Uterus (tissue), 4 donors: ENCODE data around the gene KCNIP1. TPM values are rescaled to one million over a fixed set of nuclear protein-coding genes. Genes with fewer than 3 reads are reported as not detected.

Experiments used
- DNase-seq, 2 donors: peaks; one replicate each; pipeline ENCODE4 v3.0.0-alpha.2; 2019 to 2020
- H3K27ac ChIP-seq, 2 donors: fragments of 200-600 bp; sonication (generic); 1 replicate in 1 of 2; 2 replicates in 1 of 2; pipeline ENCODE4 v1.5.1; 2016 to 2018
- H3K27me3 ChIP-seq, 2 donors: fragments of 200-600 bp; sonication (generic); one replicate each; pipeline ENCODE4 v1.5.1; 2018 to 2019; ENCODE audit warnings: control low read depth in 1 of 2
- H3K36me3 ChIP-seq, 2 donors: fragments of 200-600 bp; sonication (generic); one replicate each; pipeline ENCODE4 v1.5.1; 2019; ENCODE audit warnings: control low read depth in 1 of 2
- H3K4me1 ChIP-seq, 2 donors: fragments of 200-600 bp; sonication (generic); one replicate each; pipeline ENCODE4 v1.5.1; 2018 to 2019; ENCODE audit warnings: control low read depth in 1 of 2
- H3K4me3 ChIP-seq, 2 donors: fragments of 200-600 bp; sonication (generic); 1 replicate in 1 of 2; 2 replicates in 1 of 2; pipeline ENCODE4 v1.5.1; 2018 to 2019; ENCODE audit warnings: mild to moderate bottlenecking in 1 of 2
- H3K9me3 ChIP-seq, 2 donors: fragments of 200-600 bp; sonication (generic); one replicate each; pipeline ENCODE4 v1.5.1; 2019; ENCODE audit warnings: control low read depth in 1 of 2
- POLR2A ChIP-seq, 2 donors: fragments of 450-650 bp; IDR thresholded peaks; one replicate each; pipeline ENCODE4 v1.6.1; 2016; ENCODE audit warnings: antibody characterized with exemption in 2 of 2, mild to moderate bottlenecking in 1 of 2, moderate library complexity in 1 of 2
- intact Hi-C: fragments of 100-400 bp; cut with DNase I; formaldehyde crosslinking; loops from one replicate; pipeline ENCODE4 v1.15.1; 2023; ENCODE audit warnings: low total_unique reads
- total RNA-seq, 4 donors: library from RNA; depleted of rRNA in 3 of 4; stranded (reverse); fragments of >200 nt in 3 of 4; gene quantifications; one replicate each; pipeline versions ENCODE4 v1.1.0 to v1.2.4, GENCODE V29; 2014 to 2023
- TF ChIP-seq, protein P1 (sequence below), 4 experiments: fragments of 200-600 bp in 2 of 4; fragments of 450-650 bp in 2 of 4; sonication (generic) in 2 of 4; IDR thresholded peaks; one replicate each; pipeline ENCODE4 v1.5.1; 2016 to 2019; ENCODE audit warnings: antibody characterized with exemption in 4 of 4, mild to moderate bottlenecking in 2 of 4, moderate library complexity in 1 of 4
- donor health status: DM: yes; HTN: yes; CAD: no.

The KCNIP1 gene
- total RNA-seq, 4 donors from 2014 or later: 1.3 to 7.0 (median 3.9) TPM

DNA sequence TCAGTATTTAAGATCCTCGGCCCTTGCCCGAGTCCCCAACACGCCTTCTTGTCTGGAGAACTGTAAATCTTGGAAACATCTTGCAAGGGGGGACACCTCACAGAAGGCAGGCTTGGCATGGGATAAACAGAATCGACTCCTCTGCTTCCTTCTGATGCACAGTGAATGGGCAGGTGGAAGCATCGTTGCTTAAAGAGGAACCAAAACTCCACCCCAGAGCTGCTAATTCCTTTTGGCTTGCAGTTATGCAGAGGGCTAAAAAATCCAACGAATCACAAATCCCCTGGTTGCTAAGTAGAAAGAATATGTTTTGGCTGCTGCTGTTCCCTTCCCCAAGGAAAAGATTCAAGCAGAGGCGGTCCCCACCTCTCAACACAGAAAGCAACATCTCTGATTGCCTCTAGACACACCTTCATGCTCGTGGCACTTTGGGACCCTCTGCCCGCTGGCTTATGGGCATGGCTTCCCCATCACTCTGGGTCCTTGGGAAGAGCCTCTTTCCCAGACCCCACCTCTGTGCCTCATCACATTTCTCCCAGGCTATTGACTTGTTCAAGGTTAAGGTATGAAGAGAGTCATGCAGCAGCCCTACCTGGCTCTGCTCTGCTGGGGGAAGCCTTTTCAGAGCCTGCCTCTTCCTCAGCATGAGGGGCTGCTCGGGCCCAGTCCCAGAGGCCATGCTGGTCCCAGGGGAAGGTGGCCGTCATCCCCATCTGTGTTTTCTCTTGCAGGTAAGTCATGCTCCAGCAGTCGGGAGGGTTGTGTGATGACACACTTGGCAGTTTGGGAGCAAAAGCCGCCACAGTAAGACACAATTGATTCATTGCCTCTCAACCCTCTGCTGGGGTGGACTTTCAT is 137.1 kb downstream of the KCNIP1 start:
- intact Hi-C loops: no loop called here
- TF ChIP-seq, protein P1, sequence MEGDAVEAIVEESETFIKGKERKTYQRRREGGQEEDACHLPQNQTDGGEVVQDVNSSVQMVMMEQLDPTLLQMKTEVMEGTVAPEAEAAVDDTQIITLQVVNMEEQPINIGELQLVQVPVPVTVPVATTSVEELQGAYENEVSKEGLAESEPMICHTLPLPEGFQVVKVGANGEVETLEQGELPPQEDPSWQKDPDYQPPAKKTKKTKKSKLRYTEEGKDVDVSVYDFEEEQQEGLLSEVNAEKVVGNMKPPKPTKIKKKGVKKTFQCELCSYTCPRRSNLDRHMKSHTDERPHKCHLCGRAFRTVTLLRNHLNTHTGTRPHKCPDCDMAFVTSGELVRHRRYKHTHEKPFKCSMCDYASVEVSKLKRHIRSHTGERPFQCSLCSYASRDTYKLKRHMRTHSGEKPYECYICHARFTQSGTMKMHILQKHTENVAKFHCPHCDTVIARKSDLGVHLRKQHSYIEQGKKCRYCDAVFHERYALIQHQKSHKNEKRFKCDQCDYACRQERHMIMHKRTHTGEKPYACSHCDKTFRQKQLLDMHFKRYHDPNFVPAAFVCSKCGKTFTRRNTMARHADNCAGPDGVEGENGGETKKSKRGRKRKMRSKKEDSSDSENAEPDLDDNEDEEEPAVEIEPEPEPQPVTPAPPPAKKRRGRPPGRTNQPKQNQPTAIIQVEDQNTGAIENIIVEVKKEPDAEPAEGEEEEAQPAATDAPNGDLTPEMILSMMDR (IDR thresholded peaks at IDR 0.05): no peak
- TF ChIP-seq POLR2A (IDR thresholded peaks at IDR 0.05): no peak
- Histone ChIP-seq H3K9me3 (no peaks in the 10 kb centered on the region), H3K4me1 (no peaks in the 10 kb centered on the region), H3K4me3 (no peak overlapping the region), H3K36me3 (no peaks in the 10 kb centered on the region), H3K27me3 (no peaks in the 10 kb centered on the region), H3K27ac (no peak overlapping the region)
- no peak for DNase-seq

DNA sequence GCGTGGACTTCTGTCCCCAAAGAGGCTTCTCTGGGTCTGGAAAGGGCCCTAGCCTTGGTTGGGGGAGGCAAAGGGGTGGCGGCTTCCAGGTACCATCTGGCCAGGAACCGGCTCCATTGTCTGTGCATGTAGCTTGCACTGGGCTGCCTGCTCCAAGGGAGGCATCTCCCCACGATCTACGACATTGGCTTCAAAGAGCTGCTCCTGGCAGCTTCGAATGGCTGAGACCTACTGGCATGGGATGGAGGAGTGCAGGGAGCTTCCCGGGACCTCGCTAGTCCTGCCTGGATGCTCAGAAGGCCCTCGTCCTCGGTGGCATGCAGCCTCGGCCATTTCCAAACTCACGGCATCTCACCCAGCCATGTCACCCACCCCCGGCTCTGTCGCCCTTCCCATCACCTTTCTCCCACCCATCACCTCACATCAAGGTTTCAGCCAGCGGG is 137.8 kb downstream of the KCNIP1 start:
- no peaks in the 10 kb centered on the region for H3K9me3 ChIP-seq
- H3K4me3 ChIP-seq: no peak overlapping the region
- no peaks in the 10 kb centered on the region for H3K36me3 ChIP-seq
- no peaks in the 10 kb centered on the region for H3K4me1 ChIP-seq
- intact Hi-C loops: no loop called here
- no peak for DNase-seq
- TF ChIP-seq POLR2A (IDR thresholded peaks at IDR 0.05): no peak
- TF ChIP-seq, protein P1 (IDR thresholded peaks at IDR 0.05): no peak
- H3K27ac ChIP-seq: no peak overlapping the region
- no peaks in the 10 kb centered on the region for H3K27me3 ChIP-seq

DNA sequence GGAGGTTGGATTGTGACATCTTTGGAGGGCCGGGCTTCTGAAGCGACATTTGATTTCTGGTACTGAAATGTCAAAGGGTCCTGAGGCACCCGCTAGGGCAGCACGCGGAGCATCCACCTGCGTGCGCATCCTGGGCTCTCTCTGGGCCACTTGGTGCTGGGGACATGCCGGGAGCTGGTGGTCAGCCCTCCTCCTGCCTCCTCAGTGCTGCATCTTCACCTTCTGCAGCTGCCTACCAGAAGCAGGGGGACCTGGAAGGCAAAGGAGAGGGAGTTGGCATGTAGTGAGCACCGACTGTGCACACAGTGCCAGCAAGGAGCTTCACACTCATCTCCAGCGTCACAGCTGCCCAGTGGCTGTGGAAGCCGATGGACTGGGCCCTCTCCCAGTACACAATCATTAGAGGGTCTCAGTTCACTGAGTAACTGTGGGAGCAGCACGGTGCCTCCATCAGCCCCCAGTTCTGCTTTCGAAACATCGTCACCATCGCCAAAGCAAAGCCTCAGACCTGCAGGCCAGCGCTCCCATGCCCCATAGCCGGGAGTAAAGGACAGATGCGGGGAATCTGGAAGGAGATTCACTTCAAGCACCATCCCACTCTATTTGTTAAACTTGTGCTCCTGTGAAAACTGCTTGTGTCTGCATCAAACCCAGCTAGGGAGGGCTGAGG is 138.4 kb downstream of the KCNIP1 start:
- TF ChIP-seq, protein P1 (IDR thresholded peaks at IDR 0.05): no peak
- no peak for TF ChIP-seq POLR2A (IDR thresholded peaks at IDR 0.05)
- no peaks in the 10 kb centered on the region for H3K4me1 ChIP-seq
- intact Hi-C loops: no loop called here
- no peak overlapping the region for H3K27ac ChIP-seq
- H3K36me3 ChIP-seq: no peaks in the 10 kb centered on the region
- no peaks in the 10 kb centered on the region for H3K9me3 ChIP-seq
- H3K4me3 ChIP-seq: no peak overlapping the region
- DNase-seq: no peak
- no peaks in the 10 kb centered on the region for H3K27me3 ChIP-seq

DNA sequence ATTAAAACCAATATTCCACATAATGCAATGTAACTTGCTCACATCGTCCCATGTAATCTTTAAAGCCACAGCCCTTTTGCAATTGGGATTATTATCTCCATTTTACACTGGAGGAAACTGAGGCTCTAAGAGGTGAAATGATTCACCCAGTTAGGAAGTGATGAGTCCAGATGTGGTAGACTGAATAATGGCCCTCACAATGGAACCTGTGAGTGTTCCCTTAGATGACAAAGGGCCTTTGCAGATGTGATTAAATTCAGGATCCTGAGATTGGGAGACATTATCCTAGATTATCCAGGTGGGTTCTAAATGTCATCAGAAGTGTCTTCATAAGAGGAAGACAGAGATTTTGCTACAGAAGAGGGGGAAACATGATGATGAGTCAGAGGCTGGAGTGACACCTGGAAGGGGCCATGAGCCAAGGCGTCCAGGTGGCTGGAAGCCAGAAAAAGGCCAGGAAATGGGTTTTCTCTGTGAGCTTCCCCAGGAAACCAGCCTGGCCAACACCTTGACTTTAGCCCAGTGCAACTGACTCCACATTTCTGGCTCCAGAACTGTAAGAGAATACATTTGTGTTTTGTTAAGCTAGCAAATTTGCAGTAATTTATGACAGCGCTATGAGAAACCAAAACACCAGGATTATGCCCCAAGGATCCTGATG is 139.1 kb downstream of the KCNIP1 start:
- TF ChIP-seq, protein P1 (IDR thresholded peaks at IDR 0.05): no peak
- no peak for TF ChIP-seq POLR2A (IDR thresholded peaks at IDR 0.05)
- no peaks in the 10 kb centered on the region for H3K36me3 ChIP-seq
- no peaks in the 10 kb centered on the region for H3K27me3 ChIP-seq
- no peaks in the 10 kb centered on the region for H3K4me1 ChIP-seq
- H3K9me3 ChIP-seq: no peaks in the 10 kb centered on the region
- H3K27ac ChIP-seq: no peak overlapping the region
- intact Hi-C loops: no loop called here
- no peak for DNase-seq
- no peak overlapping the region for H3K4me3 ChIP-seq
